GM12801 (cell line): ENCODE results near the gene PDE4A.

Experiments used
- TF ChIP-seq, protein P1 (sequence below): IDR thresholded peaks from one replicate; pipeline ENCODE4 v1.5.1; 2011; ENCODE audit warnings: control low read depth; ENCODE audit not compliant: insufficient read length; ENCODE audit errors: extremely low read depth

The PDE4A gene

DNA sequence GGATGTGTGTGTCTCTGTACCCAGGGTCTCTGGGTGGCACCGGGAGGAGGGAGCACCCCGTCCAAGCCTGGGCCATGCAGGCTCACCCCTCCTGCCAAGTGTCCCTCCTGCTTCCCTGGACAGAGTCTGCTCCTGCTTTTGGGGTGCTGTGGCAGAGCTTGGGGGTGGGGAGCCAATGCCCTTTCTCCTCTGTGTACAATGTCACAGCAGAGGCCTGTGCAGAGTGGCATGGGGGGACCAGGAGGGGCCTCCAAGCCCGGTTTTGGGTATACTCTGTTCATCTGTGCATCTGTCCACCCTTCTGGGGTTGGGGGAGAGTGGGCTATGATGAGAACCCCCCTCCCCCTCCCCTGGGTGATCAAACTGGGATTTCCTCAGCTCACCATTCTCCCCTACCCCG is 33.5 kb downstream of the PDE4A start:
- TF ChIP-seq, protein P1, sequence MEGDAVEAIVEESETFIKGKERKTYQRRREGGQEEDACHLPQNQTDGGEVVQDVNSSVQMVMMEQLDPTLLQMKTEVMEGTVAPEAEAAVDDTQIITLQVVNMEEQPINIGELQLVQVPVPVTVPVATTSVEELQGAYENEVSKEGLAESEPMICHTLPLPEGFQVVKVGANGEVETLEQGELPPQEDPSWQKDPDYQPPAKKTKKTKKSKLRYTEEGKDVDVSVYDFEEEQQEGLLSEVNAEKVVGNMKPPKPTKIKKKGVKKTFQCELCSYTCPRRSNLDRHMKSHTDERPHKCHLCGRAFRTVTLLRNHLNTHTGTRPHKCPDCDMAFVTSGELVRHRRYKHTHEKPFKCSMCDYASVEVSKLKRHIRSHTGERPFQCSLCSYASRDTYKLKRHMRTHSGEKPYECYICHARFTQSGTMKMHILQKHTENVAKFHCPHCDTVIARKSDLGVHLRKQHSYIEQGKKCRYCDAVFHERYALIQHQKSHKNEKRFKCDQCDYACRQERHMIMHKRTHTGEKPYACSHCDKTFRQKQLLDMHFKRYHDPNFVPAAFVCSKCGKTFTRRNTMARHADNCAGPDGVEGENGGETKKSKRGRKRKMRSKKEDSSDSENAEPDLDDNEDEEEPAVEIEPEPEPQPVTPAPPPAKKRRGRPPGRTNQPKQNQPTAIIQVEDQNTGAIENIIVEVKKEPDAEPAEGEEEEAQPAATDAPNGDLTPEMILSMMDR, result no peak

DNA sequence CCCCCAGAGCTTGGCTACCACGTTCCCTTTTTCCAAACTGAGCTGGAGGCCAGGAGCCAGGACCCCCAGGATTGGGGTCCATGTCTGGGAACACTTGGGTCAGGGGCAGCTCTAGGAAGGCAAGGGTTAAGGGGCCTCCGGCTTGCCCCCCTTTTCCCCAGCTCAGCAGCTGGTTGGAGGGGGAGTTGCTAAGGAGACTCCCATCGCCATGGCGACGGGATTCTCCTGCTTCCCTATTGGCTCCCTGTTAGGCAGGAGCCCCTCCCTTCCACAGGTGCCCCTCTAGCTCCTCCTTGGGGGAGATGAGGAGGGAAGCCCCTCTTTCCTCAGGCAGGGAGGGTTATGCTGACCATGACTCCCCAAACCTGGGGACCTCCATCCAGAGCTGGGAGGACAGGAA is 33.9 kb downstream of the PDE4A start:
- TF ChIP-seq, protein P1, result no peak

DNA sequence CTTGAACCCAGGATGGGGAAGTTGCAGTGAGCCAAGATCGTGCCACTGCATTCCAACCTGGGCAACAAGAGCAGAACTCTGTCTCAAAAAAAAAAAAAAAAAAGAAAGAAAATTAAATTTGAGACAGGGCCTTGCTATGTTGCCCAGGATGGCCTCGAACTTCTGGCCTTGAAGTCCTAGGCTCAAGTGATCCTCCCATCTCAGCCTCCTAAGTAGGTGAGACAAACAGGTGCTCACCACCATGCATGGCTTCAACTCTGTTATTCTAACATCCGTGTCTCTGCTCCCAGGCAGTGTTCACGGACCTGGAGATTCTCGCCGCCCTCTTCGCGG is 40.3 kb downstream of the PDE4A start:
- TF ChIP-seq, protein P1, result no peak

DNA sequence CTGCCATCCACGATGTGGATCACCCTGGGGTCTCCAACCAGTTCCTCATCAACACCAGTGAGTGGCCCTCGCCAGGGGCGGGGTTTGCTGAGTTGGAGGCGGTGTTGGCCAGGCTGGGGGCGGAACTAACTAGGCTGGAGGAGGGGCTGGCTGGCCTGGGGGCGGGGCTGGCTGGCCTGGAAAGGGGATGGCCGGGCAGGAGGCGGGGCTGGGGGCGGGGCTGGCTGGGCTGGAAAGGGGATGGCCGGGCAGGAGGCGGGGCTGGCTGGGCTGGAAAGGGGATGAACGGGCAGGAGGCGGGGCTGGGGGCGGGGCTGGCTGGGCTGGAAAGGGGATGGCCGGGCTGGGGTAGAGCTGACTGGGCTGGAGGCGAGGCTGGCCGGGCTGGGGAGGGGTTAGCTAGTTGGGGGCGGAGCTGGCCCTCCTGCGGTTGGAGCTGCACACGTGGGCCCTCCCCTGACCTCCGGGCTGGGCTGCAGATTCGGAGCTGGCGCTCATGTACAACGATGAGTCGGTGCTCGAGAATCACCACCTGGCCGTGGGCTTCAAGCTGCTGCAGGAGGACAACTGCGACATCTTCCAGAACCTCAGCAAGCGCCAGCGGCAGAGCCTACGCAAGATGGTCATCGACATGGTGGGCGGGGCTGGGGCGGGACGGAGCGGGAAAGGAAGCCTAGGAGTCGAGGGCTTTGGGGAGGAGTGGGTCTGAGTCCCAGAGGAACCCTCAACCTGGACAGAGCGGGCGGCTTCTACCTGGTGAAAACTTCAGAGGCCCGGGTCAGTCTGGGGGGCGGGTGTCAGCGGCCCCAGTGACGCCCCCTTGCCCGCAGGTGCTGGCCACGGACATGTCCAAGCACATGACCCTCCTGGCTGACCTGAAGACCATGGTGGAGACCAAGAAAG is 41.0 kb downstream of the PDE4A start:
- TF ChIP-seq, protein P1, result no peak

DNA sequence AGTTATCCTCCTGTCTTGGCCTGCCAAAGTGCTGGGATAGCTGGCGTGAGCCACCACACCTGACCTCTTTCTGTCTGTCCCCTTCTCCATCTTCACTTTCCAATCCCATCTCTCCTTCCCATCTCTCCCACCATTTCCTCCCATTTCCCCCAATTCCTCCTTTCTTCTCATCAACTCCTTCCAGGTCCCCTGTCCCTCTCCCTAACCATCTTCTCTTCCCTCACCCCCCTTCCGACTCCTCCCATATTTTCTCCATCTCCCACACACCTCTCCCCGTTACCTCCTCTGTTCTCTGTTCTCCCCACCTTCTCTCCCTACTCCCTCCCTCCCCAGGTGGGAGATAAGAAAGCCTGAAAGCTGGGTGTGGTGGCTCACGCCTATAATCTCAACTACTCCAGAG is 42.2 kb downstream of the PDE4A start:
- TF ChIP-seq, protein P1, result no peak

DNA sequence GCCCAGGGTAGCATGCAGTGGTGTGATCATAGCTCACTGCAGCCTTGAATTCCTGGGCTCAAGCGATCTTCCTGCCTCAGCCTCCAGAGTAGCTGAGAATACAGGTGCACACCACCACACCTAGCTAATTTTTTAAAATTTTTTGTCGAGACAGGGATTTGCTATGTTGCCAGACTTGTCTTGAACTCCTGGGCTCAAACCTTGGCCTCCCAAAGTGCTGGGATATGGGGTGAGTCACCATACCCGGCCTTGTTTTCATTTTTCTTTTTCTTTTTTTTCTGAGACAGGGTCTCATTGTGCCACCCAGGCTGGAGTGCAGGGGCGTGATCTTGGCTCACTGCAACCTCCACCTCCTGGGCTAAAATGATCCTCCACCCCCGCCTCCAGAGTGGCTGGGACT is 44.1 kb downstream of the PDE4A start:
- TF ChIP-seq, protein P1, result no peak

DNA sequence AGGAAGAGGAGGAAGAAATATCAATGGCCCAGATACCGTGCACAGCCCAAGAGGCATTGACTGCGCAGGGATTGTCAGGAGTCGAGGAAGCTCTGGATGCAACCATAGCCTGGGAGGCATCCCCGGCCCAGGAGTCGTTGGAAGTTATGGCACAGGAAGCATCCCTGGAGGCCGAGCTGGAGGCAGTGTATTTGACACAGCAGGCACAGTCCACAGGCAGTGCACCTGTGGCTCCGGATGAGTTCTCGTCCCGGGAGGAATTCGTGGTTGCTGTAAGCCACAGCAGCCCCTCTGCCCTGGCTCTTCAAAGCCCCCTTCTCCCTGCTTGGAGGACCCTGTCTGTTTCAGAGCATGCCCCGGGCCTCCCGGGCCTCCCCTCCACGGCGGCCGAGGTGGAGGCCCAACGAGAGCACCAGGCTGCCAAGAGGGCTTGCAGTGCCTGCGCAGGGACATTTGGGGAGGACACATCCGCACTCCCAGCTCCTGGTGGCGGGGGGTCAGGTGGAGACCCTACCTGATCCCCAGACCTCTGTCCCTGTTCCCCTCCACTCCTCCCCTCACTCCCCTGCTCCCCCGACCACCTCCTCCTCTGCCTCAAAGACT is 46.9 kb downstream of the PDE4A start:
- TF ChIP-seq, protein P1, result no peak
